Activated CD8-positive, alpha-beta memory T cell treated with anti-CD3 and anti-CD28 coated beads for 48 hours (primary cell): ENCODE measurements around the gene PREX1.
"Not testable (repeated sequence)": the region's sequence is repeated elsewhere in the genome, so short reads cannot be mapped to it uniquely, and the experiment has no call there.

Source experiments
- DNase-seq, 3 experiments: peaks; one replicate each; pipeline ENCODE4 v3.0.0-alpha.2; 2020; ENCODE audit warnings: low read depth in 2 of 3, low spot score in 2 of 3

PREX1 gene

GRCh38 chr20:48847498-48848205 lies 19.9 kb upstream of the PREX1 start:
- no peak for DNase-seq

DNA sequence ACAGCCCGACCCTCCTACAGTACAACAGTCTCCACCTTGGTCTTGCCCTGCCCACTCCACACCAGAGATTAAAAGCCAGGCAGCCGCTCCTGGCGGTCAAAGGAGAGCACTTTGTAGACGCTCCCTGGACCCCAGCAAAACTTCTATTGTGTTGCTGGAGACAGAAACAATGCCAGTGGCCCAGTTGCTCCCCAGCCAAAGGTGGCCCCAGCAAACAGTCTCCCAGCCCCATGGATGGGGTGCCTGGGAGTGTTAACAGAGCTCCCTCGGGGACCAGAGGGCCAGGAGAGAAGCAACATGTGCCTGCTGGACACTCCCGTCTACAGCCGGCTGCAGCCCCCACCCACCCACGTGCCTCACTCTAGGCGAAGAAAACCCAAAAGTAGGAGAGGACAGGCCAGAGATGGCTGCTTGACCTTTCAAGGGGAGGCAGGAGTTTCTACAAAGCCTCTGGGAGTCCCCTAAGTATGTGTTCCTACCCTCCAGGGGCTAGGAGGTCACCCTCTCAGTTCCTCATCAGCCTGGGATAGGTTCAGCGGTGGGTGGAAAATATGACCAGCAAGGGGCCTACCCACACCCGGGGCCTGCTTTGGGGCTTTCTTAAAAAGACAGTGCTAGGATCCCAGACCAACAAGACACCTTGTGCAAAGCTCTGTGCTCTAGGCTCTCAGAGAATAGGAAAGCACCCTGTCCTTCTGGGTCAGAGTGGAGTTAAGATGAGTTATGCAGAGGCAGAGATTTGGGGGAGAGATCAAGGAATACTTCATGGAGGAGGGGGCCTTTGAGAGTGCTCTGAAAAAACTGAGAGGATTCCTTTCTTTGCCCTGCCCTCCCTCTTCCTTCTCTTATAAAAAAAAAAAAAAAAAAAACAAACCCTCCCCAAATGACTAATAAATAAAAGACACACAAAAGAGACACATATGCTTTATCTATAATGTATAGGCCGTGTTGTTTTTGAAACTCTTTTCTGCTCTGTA lies 19.0 kb upstream of the PREX1 start:
- peak; percentile 45 to 71 (median 53) for DNase-seq

DNA sequence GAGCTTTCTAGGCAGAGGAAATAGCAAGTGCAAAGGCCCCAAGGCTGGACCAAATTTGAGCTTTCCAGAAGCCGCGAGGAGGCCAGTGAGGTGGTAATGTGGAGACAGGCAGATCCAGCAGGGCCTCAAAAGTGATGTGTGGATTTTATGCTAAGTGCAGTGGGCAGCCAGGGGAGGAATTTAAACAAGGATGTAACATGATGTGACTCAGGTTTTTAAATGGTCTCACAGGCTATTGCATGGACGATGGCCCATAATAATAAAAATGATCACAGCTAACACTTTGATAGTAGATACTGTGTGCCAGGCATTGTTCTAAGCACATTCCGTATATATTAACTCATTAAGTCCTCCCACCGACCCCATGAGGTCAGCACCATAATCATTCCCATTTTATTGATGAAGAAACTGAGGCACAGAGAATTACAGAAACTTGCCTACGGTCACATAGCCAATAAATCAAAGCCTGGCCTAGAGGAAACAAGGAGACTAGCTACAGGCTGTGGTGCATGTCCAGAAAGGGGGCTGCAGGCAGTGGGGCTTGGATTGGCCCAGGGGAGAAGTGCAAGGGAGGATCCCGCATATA lies 18.0 kb upstream of the PREX1 start:
- DNase-seq, result no peak

- no peak for DNase-seq
Measured at GRCh38 chr20:48844996-48845395, 17.2 kb upstream of the PREX1 start.

- not testable (repeated sequence) for DNase-seq
Measured at GRCh38 chr20:48843896-48844295, 16.1 kb upstream of the PREX1 start.

- no peak for DNase-seq
Measured at GRCh38 chr20:48843057-48843806, 15.4 kb upstream of the PREX1 start.

- no peak for DNase-seq
Measured at GRCh38 chr20:48841875-48842529, 14.2 kb upstream of the PREX1 start.

DNA sequence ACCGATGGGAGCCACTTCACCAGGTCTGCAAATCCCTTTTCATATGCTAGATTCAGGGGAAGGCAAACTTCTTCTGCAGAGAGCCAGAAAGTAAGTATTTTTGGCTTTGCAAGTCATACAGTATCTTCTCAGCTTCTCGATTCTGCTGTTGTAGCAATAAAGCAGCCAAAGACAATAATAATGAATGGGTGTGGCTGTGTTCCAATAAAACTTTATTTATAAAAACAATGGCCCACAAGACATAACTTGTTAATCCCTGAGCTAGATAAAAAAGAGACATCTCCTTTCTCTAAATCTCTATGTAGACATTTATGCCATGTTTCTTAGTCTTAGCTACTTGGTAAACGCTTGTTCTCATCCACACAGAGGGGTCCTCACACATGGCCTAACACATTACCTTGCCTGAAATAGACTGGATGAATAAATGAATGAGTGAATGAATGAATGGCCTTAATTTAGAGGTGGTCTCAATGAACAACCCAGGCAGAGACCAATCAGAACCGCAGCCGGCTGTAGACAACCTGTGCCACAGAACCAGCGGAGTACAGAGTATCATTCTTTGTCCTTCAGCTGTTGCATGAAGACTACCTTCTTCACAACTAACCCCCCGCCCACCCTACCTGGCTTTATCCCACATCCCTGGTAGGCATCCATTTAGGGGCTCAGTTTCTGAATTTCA lies 13.5 kb upstream of the PREX1 start:
- DNase-seq, result no peak

- no peak for DNase-seq
Measured at GRCh38 chr20:48839154-48839917, 11.5 kb upstream of the PREX1 start.

- DNase-seq, result no peak
Measured at GRCh38 chr20:48837014-48837413, 9.2 kb upstream of the PREX1 start.

DNA sequence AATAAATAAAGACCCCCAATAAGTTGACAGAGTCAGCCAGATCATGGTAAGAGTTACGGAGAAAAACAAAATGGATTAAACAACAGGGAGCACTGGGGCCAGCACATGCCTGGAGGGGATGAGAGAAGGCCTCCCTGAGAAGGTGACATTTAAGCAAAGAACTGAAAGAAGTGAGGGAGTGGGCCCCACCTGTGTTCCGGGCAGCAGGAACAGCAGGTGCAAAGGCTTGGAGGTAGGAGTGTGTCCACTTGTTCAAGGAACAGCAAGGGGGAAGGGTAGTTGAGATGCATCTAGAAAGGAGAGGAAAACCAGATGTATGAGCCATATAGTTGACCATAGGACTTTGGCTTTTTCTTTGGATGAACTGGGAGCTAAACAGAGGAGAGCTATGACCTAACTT lies 7.6 kb upstream of the PREX1 start:
- DNase-seq, result no peak

- no peak for DNase-seq
Measured at GRCh38 chr20:48834278-48834677, 6.5 kb upstream of the PREX1 start.

DNA sequence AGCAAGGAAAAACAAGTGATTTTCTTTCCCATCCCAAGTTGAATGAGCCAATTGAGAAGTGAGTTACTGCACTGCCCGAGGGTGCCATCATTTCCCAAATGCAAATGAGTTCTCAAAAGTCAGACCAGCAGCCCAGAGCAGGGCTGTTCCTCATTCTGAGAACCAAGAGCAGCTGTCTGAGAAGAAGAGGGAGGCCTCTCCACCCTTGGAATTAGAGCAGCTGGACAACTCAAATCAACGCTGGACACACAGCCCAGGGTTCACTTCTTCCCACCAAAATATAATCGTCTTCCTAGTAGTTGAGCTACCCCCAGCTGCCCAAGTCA lies 4.6 kb upstream of the PREX1 start:
- no peak for DNase-seq

- no peak for DNase-seq
Measured at GRCh38 chr20:48831718-48832404, 4.1 kb upstream of the PREX1 start.

- DNase-seq, result no peak
Measured at GRCh38 chr20:48830826-48831318, 3.1 kb upstream of the PREX1 start.

GRCh38 chr20:48829940-48830339 lies 2.1 kb upstream of the PREX1 start:
- no peak for DNase-seq

- no peak for DNase-seq
Measured at GRCh38 chr20:48828734-48829460, 1.1 kb upstream of the PREX1 start.
